Measurements from ENCODE around the gene C4orf36.

C4orf36 gene

DNA sequence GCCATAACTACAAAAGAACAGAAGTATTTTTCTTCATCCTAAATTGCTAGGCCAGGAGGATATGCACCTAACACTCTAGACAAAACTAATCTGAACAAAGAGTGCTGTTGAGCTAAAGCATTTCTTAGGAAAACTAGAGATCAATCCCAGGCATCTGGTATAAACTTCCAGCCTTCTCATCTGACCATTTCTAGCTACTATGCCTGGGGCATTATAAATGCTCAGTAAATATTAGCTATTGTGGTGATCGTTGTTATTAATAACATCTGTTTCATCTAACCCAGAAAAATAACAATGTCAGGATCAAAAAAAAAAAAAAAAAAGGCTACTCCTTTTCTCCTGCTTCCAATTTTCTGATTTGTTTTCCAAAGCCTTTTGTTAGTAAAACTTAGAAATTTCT, 35.3 kb downstream of the C4orf36 start:
- Histone ChIP-seq H3K36me3 (no peaks in the 10 kb centered on the region), H3K27ac (no peak overlapping the region), H3K27me3 (ENCODE audit: insufficient read depth, low read depth, severe bottlenecking) (no peaks in the 10 kb centered on the region), H3K9me3 (ENCODE audit: severe bottlenecking) (no peaks in the 10 kb centered on the region), H3K4me3 (ENCODE audit: low read depth, low read length) (no peak overlapping the region)
- no peak for DNase-seq
- TF ChIP-seq, protein P1, sequence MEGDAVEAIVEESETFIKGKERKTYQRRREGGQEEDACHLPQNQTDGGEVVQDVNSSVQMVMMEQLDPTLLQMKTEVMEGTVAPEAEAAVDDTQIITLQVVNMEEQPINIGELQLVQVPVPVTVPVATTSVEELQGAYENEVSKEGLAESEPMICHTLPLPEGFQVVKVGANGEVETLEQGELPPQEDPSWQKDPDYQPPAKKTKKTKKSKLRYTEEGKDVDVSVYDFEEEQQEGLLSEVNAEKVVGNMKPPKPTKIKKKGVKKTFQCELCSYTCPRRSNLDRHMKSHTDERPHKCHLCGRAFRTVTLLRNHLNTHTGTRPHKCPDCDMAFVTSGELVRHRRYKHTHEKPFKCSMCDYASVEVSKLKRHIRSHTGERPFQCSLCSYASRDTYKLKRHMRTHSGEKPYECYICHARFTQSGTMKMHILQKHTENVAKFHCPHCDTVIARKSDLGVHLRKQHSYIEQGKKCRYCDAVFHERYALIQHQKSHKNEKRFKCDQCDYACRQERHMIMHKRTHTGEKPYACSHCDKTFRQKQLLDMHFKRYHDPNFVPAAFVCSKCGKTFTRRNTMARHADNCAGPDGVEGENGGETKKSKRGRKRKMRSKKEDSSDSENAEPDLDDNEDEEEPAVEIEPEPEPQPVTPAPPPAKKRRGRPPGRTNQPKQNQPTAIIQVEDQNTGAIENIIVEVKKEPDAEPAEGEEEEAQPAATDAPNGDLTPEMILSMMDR (IDR thresholded peaks at IDR 0.05; ENCODE audit: low read depth, low read length): no peak

GRCh38 chr4:86855572-86855971, 36.6 kb downstream of the C4orf36 start:
- Histone ChIP-seq H3K9me3 (ENCODE audit: severe bottlenecking) (no peaks in the 10 kb centered on the region), H3K27me3 (ENCODE audit: insufficient read depth, low read depth, severe bottlenecking) (no peaks in the 10 kb centered on the region), H3K27ac (no peak overlapping the region), H3K36me3 (no peaks in the 10 kb centered on the region), H3K4me3 (ENCODE audit: low read depth, low read length) (no peak overlapping the region)
- no peak for DNase-seq
- TF ChIP-seq, protein P1 (IDR thresholded peaks at IDR 0.05; ENCODE audit: low read depth, low read length): no peak

- no peak for DNase-seq
- no peak overlapping the region for H3K27ac ChIP-seq
- H3K9me3 ChIP-seq (ENCODE audit: severe bottlenecking): no peaks in the 10 kb centered on the region
- H3K4me3 ChIP-seq (ENCODE audit: low read depth, low read length): no peak overlapping the region
- H3K36me3 ChIP-seq: no peaks in the 10 kb centered on the region
- no peaks in the 10 kb centered on the region for H3K27me3 ChIP-seq (ENCODE audit: insufficient read depth, low read depth, severe bottlenecking)
- TF ChIP-seq, protein P1 (IDR thresholded peaks at IDR 0.05; ENCODE audit: low read depth, low read length): no peak
Measured at GRCh38 chr4:86853209-86853608, 39.0 kb downstream of the C4orf36 start.

- Histone ChIP-seq H3K27ac (no peak within 1 kb of the TSS), H3K4me3 (ENCODE audit: low read depth, low read length) (no peak within 1 kb of the TSS), H3K27me3 (ENCODE audit: insufficient read depth, low read depth, severe bottlenecking) (no peaks in the 10 kb centered on the region), H3K36me3 (no peaks in the 10 kb centered on the region), H3K9me3 (ENCODE audit: severe bottlenecking) (no peaks in the 10 kb centered on the region)
- DNase-seq: no peak
- TF ChIP-seq, protein P1 (IDR thresholded peaks at IDR 0.05; ENCODE audit: low read depth, low read length): no peak
Measured at GRCh38 chr4:86848732-86849619, 43.2 kb downstream of the C4orf36 start, which contains the start of gene SLC10A6. Gene SLC10A6, minus strand, starts transcription at chr4:86849384. Its CDS starts 269 bp downstream, at chr4:86849115.

DNA sequence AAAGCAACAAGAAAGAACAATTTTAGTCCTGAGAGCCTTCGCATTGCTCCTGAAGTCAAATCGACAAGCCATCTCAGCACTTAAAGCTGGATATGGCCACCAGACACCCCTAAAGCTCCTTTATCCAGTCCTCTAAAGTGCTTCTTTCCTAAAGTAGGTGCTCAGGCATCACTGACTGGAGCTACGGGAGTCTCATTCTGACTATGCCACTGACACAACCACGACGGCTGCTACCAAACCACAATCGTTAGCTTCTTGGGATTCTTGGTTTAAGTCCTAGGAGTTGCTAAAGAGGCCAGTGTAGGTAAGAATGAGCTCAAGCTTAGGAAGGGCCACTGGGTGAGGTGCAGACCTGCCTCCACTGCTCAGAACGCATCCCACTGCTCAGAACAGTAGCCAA, 44.1 kb downstream of the C4orf36 start:
- Histone ChIP-seq H3K36me3 (no peaks in the 10 kb centered on the region), H3K27ac (no peak overlapping the region), H3K27me3 (ENCODE audit: insufficient read depth, low read depth, severe bottlenecking) (no peaks in the 10 kb centered on the region), H3K9me3 (ENCODE audit: severe bottlenecking) (no peaks in the 10 kb centered on the region), H3K4me3 (ENCODE audit: low read depth, low read length) (no peak overlapping the region)
- no peak for DNase-seq
- TF ChIP-seq, protein P1 (IDR thresholded peaks at IDR 0.05; ENCODE audit: low read depth, low read length): no peak
